ENCODE measurements around the gene MYADML2.
"Not testable (repeated sequence)": the region's sequence is repeated elsewhere in the genome, so short reads cannot be mapped to it uniquely, and the experiment has no call there.

The MYADML2 gene

DNA sequence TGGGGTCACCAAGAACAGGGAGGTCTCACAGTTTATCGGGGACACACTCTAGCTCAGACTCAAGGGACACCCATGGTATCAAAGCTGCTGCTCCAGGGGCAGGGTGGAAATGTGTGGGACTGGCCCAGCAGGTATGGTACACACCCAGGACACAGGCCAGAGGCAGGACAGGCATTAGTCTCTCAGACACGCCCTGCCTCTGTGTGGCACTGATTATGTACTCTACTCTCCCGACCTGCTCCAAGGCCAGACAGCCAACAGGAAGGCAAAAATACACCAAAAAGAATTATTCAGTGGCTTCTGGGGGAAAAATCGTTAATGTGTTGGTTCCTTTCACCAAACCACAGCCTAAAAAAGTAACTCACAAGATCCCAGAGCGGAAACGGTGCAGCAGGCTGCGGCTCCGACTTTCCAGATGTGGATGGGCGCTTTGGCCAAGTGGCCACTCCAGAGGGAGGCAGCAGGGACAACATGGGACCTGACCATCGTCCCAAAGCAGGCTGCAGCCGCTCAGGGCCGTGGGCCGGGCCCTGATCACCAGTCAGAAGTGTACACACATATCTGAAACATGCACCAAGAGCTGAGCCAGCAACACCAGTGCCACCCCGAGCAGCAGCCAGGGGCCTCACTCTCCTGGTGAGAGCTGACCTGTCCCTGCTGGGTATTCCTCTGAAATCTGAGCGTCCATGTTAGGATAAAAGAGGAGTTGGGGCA lies 28.0 kb downstream of the MYADML2 start:
- Histone ChIP-seq H3K36me3 (ENCODE audit: insufficient read depth, low read length) (peaks cover 5% of the 10 kb centered on the region; the same call in 1 of the 2 replicates), H3K4me1 (ENCODE audit: control insufficient read depth, insufficient read depth, low read length, unreplicated experiment) (peaks cover 18% of the 10 kb centered on the region), H3K27me3 (ENCODE audit: insufficient read depth, low read length) (no peaks in the 10 kb centered on the region), H3K79me2 (ENCODE audit: control insufficient read depth, insufficient read depth, low read length, unreplicated experiment) (peaks cover 44% of the 10 kb centered on the region), H3K4me3 (ENCODE audit: low read depth, low read length) (no peak overlapping the region), H3K27ac (ENCODE audit: low read depth, low read length) (no peak overlapping the region), H2AFZ (ENCODE audit: low read length, unreplicated experiment) (no peak overlapping the region)

DNA sequence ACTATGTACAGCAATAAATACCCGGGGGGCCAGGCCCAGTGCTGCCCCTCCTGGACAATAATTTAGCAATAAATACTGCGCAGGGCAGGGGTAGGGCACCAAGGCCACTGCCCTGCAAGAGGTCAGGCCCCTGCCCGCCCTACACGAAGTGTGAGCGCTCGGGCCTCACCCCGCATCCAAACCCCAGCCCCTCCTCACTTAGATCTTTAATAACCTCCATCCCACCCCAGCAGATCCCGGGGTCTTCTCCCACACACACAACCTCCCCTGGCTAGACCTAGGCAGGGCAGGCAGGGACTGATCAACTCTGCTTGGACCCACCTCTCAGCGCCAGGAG lies 28.7 kb downstream of the MYADML2 start:
- H3K27ac ChIP-seq (ENCODE audit: low read depth, low read length); H2AFZ ChIP-seq (ENCODE audit: low read length, unreplicated experiment); H3K27me3 ChIP-seq (ENCODE audit: insufficient read depth, low read length); H3K36me3 ChIP-seq (ENCODE audit: insufficient read depth, low read length): not testable (repeated sequence)
- H3K79me2 ChIP-seq (ENCODE audit: control insufficient read depth, insufficient read depth, low read length, unreplicated experiment): peaks cover 39% of the 10 kb centered on the region
- H3K4me1 ChIP-seq (ENCODE audit: control insufficient read depth, insufficient read depth, low read length, unreplicated experiment): peaks cover 12% of the 10 kb centered on the region
- H3K4me3 ChIP-seq (ENCODE audit: low read depth, low read length): peak overlapping the region; percentile 86

DNA sequence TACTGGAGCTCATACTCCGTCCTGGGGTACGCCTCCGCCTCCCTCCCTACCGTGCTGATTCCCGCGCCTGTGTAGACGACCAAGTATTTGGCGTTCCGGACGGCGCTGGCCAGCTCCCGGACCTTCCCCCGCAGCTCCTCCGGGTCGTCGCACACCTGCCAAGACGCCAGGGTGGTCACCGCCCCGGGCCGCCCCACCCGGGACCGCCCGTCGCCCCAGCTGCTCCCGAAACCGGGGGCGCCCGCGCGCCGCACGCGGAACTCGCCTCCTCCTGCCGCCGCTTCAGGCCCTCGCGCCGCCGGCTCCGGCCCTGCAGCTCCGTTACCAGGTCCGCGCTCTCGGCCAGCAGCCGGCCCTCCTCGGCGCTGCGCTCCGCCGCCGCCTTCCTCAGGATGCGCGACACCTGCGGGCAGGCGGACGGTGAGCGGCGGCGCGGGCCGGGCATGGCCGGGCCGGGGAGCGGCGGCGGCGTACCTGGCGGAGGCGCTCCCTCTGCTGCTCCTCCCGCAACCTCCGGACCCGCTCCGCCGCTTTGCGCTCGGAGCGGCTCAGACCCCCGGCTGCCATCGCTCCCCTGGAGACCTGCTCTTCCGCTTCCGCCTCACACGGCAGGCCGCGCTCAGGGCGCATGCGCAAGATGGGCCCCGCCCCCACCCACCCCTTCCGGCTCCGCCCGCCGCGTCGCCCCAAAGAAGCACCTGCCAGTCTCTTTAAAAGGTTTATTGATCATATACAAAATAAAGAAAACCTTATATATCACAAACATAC lies 29.3 kb downstream of the MYADML2 start, which contains the start of gene SIRT7:
Gene SIRT7 (minus strand): TSS at position 612 of the 768 bp plus-strand sequence. CDS start 45 bp downstream, at position 567.
- Histone ChIP-seq H3K27ac (ENCODE audit: low read depth, low read length) (peak within 1 kb of the TSS; percentile 26; the same call in 1 of the 2 replicates), H2AFZ (ENCODE audit: low read length, unreplicated experiment) (no peak within 1 kb of the TSS), H3K4me1 (ENCODE audit: control insufficient read depth, insufficient read depth, low read length, unreplicated experiment) (peaks cover 9% of the 10 kb centered on the region), H3K27me3 (ENCODE audit: insufficient read depth, low read length) (no peaks in the 10 kb centered on the region), H3K36me3 (ENCODE audit: insufficient read depth, low read length) (peaks cover 11% of the 10 kb centered on the region; the same call in 1 of the 2 replicates), H3K4me3 (ENCODE audit: low read depth, low read length) (peak within 1 kb of the TSS; percentile 86), H3K79me2 (ENCODE audit: control insufficient read depth, insufficient read depth, low read length, unreplicated experiment) (peaks cover 33% of the 10 kb centered on the region)

DNA sequence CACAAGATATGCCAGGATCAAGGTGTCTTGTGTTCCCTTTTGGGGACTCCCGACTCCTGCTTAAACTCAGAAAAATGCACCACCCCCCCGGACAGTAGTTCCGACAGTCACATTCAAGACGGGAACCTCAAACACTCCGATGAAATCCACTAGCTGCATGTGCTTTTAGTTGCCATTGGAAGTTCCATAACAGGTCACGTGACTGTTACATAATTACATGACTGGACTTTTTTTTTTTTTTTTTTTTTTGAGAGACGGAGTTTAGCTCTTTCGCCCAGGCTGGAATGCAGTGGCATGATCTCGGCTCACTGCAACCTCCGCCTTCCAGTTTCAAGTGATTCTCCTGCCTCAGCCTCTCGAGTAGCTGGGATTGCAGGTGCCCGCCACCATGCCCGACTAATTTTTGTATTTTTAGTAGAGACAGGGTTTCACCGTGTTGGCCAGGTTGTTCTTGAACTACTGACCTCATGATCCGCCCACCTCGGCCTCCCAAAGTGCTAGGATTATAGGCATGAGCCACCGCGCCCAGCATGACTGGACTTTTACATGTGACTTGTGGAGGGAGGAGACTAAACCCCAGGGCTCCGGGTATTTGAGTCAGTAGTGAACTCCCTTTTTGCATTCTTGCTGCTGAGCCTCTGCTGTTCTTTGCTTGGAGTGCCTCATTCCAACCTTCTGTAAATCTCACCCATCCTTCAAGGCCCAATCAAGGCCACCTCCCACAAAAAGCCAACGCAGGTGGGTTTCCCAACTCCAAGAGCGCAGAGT lies 30.6 kb downstream of the MYADML2 start:
- H3K79me2 ChIP-seq (ENCODE audit: control insufficient read depth, insufficient read depth, low read length, unreplicated experiment): peaks cover 24% of the 10 kb centered on the region

DNA sequence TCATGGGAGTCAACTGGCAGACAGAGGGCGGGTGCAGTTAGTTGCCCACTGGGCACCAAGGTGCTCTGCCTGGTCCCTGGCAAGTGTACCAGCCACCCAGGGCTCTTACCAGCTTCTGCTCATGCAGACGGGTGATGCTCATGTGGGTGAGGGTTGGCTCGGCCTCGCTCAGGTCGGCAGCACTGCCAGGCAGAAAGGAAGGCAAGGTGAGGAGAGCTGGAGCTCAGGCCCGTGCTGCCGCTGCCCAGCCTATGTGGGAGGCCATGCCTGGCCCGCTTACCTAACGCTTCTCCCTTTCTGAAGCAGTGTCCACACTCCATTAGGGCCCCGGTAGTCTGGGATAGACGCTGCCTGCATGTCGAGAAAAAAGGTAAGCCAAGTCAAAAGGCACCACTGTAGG lies 31.7 kb downstream of the MYADML2 start:
- Histone ChIP-seq H3K4me3 (ENCODE audit: low read depth, low read length) (no peak overlapping the region), H3K36me3 (ENCODE audit: insufficient read depth, low read length) (peaks cover 11% of the 10 kb centered on the region; the same call in 1 of the 2 replicates), H3K27me3 (ENCODE audit: insufficient read depth, low read length) (no peaks in the 10 kb centered on the region), H3K4me1 (ENCODE audit: control insufficient read depth, insufficient read depth, low read length, unreplicated experiment) (peaks cover 7% of the 10 kb centered on the region), H2AFZ (ENCODE audit: low read length, unreplicated experiment) (no peak overlapping the region), H3K79me2 (ENCODE audit: control insufficient read depth, insufficient read depth, low read length, unreplicated experiment) (peaks cover 16% of the 10 kb centered on the region), H3K27ac (ENCODE audit: low read depth, low read length) (no peak overlapping the region)

More for the DNA sequence above, 30.6 kb downstream of the MYADML2 start:
- H2AFZ ChIP-seq (ENCODE audit: low read length, unreplicated experiment): no peak overlapping the region
- no peaks in the 10 kb centered on the region for H3K27me3 ChIP-seq (ENCODE audit: insufficient read depth, low read length)
- peaks cover 7% of the 10 kb centered on the region for H3K4me1 ChIP-seq (ENCODE audit: control insufficient read depth, insufficient read depth, low read length, unreplicated experiment)
- peak overlapping the region; percentile 4; the same call in 1 of the 2 replicates for H3K27ac ChIP-seq (ENCODE audit: low read depth, low read length)
- peak overlapping the region; percentile 86 for H3K4me3 ChIP-seq (ENCODE audit: low read depth, low read length)
- H3K36me3 ChIP-seq (ENCODE audit: insufficient read depth, low read length): peaks cover 11% of the 10 kb centered on the region; the same call in 1 of the 2 replicates

DNA sequence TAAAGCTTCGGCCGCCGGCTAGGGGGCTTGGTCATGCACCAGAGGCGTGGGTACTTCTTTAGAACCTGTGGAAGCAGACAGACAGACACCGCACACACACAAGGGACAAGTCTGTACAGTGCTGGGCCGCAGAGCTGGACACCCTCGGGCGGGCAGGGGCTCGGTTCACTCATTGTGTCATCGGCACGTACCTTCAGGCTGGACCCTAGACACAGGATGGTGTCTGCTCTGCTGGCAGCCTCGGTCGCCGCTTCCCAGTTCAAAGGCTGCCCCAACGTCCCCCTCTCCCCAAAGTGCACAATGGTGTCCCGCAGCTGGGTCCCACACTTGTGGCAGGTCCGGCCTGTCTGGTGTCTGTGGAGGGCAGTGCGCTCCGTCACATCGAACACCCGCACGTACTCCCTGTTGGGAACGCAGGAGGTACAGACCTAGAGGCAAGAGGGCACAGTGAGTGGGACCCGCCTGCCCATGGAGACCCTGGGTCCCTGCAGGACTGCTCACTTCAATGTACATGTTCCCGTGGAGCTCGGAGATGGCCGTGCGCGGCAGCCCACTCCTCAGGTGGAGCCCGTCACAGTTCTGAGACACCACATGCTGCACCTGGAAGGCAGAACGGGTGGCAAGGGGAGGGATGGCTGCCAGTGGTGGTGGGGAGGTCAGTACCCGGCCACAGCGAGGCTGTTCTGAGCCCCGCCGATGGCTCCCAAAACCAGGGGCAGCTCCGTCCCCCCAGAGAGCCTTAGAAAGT lies 32.8 kb downstream of the MYADML2 start:
- Histone ChIP-seq H3K36me3 (ENCODE audit: insufficient read depth, low read length) (peaks cover 11% of the 10 kb centered on the region; the same call in 1 of the 2 replicates), H3K4me3 (ENCODE audit: low read depth, low read length) (no peak overlapping the region), H2AFZ (ENCODE audit: low read length, unreplicated experiment) (no peak overlapping the region), H3K79me2 (ENCODE audit: control insufficient read depth, insufficient read depth, low read length, unreplicated experiment) (peaks cover 11% of the 10 kb centered on the region), H3K4me1 (ENCODE audit: control insufficient read depth, insufficient read depth, low read length, unreplicated experiment) (peaks cover 7% of the 10 kb centered on the region), H3K27ac (ENCODE audit: low read depth, low read length) (no peak overlapping the region), H3K27me3 (ENCODE audit: insufficient read depth, low read length) (no peaks in the 10 kb centered on the region)

DNA sequence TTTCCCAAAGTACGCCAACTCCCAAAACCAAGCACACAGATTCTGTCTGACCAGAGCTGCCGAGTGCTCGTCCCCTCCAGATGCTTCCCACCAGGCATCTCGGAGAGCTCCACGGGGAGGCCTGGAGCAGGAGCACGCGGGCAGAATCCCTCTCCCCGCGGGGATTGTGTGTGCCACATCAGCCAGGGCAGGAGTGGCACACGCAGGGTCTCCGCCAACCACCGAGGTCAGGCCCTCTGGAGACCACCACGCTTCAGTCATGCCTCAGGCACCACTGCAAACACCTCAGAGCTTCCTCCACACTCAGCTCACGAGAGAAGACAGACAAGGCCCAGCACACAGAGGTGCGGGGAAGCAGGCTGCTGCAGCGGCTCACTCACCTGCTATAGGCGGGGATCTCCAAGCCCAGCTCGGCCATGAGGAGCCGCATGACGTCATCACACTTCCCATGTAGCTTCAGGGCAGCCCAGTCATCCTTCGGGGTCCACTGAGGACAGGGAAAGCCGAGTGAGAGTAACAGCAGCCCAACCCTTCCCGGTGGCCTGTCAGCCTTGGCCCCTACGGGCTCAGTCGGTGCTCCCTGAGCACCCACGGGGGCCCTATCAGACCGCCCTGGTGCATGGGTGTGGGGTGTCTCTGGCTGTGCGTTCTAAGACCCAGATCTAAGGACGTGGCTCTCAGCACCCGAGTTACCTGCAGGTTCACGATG lies 33.5 kb downstream of the MYADML2 start:
- peaks cover 11% of the 10 kb centered on the region; the same call in 1 of the 2 replicates for H3K36me3 ChIP-seq (ENCODE audit: insufficient read depth, low read length)

DNA sequence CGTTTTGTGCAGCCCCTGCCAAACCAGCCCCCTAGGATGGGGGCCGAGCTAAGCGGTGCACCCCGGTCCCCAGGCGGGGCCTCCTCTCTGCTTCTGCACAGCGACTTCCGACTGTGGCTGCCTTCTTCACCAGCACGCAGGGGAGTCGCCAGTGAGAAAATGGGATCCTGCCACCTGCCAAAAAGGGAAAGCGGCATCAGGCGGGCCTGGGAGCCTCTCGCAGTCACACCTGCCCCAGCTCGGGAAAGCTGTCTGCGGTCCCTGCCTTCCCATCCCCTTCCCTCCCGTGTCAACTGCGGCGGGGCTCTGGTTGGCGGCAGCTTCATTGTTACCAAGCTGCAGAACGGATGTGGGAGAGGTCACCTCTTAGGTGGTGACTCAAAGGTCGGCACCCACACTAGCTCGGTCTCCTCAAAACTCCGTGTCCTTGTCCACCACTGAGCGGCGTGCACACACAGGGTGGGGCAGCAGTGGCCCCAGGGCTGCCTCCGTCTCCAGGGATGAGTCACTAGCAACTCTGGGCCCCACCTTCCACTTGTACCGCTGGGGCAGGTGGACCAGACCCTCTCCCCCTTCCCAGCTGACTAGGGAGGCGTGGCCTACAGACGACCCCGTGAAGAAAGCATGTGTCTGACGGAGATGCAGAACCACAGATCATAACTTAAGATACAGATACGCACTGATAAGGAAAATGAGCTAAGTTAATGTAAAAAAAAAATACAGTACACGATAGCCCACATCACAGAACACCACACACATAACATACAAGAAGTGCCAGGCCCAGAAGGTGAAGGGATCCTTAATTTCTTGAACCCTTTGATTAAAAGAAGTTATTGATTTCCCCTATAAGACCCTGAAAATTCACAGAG lies 34.4 kb downstream of the MYADML2 start:
- Histone ChIP-seq H3K79me2 (ENCODE audit: control insufficient read depth, insufficient read depth, low read length, unreplicated experiment) (peaks cover 11% of the 10 kb centered on the region), H3K27me3 (ENCODE audit: insufficient read depth, low read length) (no peaks in the 10 kb centered on the region), H3K27ac (ENCODE audit: low read depth, low read length) (no peak overlapping the region), H2AFZ (ENCODE audit: low read length, unreplicated experiment) (no peak overlapping the region), H3K4me3 (ENCODE audit: low read depth, low read length) (no peak overlapping the region), H3K4me1 (ENCODE audit: control insufficient read depth, insufficient read depth, low read length, unreplicated experiment) (peaks cover 7% of the 10 kb centered on the region), H3K36me3 (ENCODE audit: insufficient read depth, low read length) (peaks cover 11% of the 10 kb centered on the region; the same call in 1 of the 2 replicates)

More for the DNA sequence above, 33.5 kb downstream of the MYADML2 start:
- Histone ChIP-seq H3K27me3 (ENCODE audit: insufficient read depth, low read length) (no peaks in the 10 kb centered on the region), H3K4me3 (ENCODE audit: low read depth, low read length) (no peak overlapping the region), H3K27ac (ENCODE audit: low read depth, low read length) (no peak overlapping the region), H2AFZ (ENCODE audit: low read length, unreplicated experiment) (no peak overlapping the region), H3K4me1 (ENCODE audit: control insufficient read depth, insufficient read depth, low read length, unreplicated experiment) (peaks cover 7% of the 10 kb centered on the region), H3K79me2 (ENCODE audit: control insufficient read depth, insufficient read depth, low read length, unreplicated experiment) (peaks cover 11% of the 10 kb centered on the region)

DNA sequence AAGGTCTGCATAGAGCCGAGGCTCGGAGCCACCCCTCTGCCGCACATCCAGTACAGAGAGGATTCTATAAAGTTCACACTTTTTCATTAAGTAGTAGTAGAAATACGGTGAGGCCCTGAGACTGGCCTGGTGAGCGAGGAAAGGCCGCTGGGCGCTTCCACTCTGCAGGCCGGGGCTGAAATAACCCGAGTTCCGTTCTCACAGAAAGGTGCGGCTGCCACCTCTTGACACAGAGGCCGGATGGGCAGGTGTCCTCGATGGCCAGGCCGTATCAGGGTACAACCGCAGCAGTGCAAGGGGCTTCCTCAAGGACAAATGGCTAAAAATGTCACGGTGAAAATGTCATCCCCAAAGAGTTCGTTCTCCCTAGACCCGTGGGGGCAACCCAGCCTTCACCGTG lies 35.1 kb downstream of the MYADML2 start:
- peaks cover 11% of the 10 kb centered on the region; the same call in 1 of the 2 replicates for H3K36me3 ChIP-seq (ENCODE audit: insufficient read depth, low read length)
- no peaks in the 10 kb centered on the region for H3K27me3 ChIP-seq (ENCODE audit: insufficient read depth, low read length)
- no peak overlapping the region for H2AFZ ChIP-seq (ENCODE audit: low read length, unreplicated experiment)
- H3K4me1 ChIP-seq (ENCODE audit: control insufficient read depth, insufficient read depth, low read length, unreplicated experiment): peaks cover 5% of the 10 kb centered on the region
- H3K27ac ChIP-seq (ENCODE audit: low read depth, low read length): no peak overlapping the region
- H3K4me3 ChIP-seq (ENCODE audit: low read depth, low read length): no peak overlapping the region
- peaks cover 8% of the 10 kb centered on the region for H3K79me2 ChIP-seq (ENCODE audit: control insufficient read depth, insufficient read depth, low read length, unreplicated experiment)

Data from ACC112 (cell line).